Mucosa of rectum (tissue), 2 donors: ENCODE data around the gene NFAT5.
"Not testable (repeated sequence)": the region's sequence is repeated elsewhere in the genome, so short reads cannot be mapped to it uniquely, and the experiment has no call there.

Experiments used
- H3K27ac ChIP-seq, 2 donors: one replicate each; pipeline ENCODE4 v1.7.0; 2013; ENCODE audit warnings: inconsistent platforms in 2 of 2, low read depth in 2 of 2, low read length in 2 of 2
- H3K27me3 ChIP-seq, 2 donors: one replicate each; pipeline ENCODE4 v1.7.0; 2013; ENCODE audit warnings: low read length in 2 of 2; ENCODE audit not compliant: control insufficient read depth in 2 of 2, insufficient read depth in 2 of 2
- H3K36me3 ChIP-seq, 2 donors: one replicate each; pipeline ENCODE4 v1.7.0; 2013; ENCODE audit warnings: low read length in 2 of 2; ENCODE audit not compliant: control insufficient read depth in 2 of 2, insufficient read depth in 2 of 2
- H3K4me1 ChIP-seq, 2 donors: one replicate each; pipeline ENCODE4 v1.7.0; 2013; ENCODE audit warnings: low read length in 2 of 2, mild to moderate bottlenecking in 1 of 2; ENCODE audit not compliant: control insufficient read depth in 2 of 2, insufficient read depth in 2 of 2
- H3K4me3 ChIP-seq, 2 donors: one replicate each; pipeline ENCODE4 v1.7.0; 2013; ENCODE audit warnings: low read length in 2 of 2
- H3K9ac ChIP-seq, 2 donors: one replicate each; pipeline ENCODE4 v1.7.0; 2013; ENCODE audit warnings: low read length in 2 of 2, low read depth in 1 of 2, mild to moderate bottlenecking in 1 of 2
- H3K9me3 ChIP-seq, 2 donors: one replicate each; pipeline ENCODE4 v1.7.0; 2013; ENCODE audit warnings: low read length in 2 of 2; ENCODE audit not compliant: control insufficient read depth in 2 of 2
- donor health status: healthy.
- donor health status: Normal muscosa, but diverticular disease.

The NFAT5 gene

GRCh38 chr16:69566240-69566980 is 644 bp downstream of the NFAT5 start:
- peak overlapping the region; percentile 91 to 98 for H3K9ac ChIP-seq
- no peaks in the 10 kb centered on the region for H3K36me3 ChIP-seq
- no peaks in the 10 kb centered on the region for H3K27me3 ChIP-seq
- peak overlapping the region; percentile 90 to 91 for H3K4me3 ChIP-seq
- H3K4me1 ChIP-seq = peaks cover 14 to 16% of the 10 kb centered on the region in 2 donors
- H3K9me3 ChIP-seq = no peaks in the 10 kb centered on the region
- H3K27ac ChIP-seq = peak overlapping the region; percentile 99

DNA sequence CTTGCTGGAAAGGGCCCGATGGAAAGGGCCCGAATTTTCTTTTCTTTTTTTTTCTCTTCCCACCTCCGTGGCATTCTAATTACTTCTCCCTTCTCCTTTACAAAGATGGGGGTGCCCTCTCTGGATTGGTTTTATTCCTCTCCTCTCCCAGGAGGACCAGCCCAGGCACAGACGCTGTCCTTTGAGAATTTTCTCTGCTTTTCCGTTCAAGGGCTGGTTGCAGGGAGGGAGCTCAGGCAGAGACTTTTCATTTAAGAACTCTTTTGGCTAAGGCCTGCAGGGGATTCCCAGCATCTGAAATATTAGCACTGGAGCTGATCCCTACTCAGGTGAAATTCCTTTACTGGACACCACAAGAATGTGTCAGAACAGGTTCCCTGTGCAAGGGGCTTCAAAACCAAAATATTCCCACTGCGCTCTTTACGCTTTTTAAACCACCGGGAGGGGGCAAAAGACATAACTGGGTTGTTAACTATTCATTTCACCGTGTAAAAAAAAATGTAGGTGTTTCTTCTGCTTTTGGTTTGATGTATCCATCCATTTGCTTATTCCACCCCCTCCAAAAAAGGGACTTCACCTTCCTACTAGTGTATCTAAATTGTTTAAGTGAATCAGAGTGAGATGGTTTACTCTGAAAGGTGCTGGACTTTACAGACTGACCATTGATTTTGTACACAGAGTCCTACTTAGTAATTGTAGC is 1.4 kb downstream of the NFAT5 start:
- H3K9ac ChIP-seq = peak overlapping the region; percentile 91 to 98
- no peaks in the 10 kb centered on the region for H3K9me3 ChIP-seq
- H3K4me3 ChIP-seq = peak overlapping the region; percentile 90 to 91
- peaks cover 14 to 16% of the 10 kb centered on the region in 2 donors for H3K4me1 ChIP-seq
- no peaks in the 10 kb centered on the region for H3K36me3 ChIP-seq
- peak overlapping the region; percentile 99 for H3K27ac ChIP-seq
- H3K27me3 ChIP-seq = no peaks in the 10 kb centered on the region

DNA sequence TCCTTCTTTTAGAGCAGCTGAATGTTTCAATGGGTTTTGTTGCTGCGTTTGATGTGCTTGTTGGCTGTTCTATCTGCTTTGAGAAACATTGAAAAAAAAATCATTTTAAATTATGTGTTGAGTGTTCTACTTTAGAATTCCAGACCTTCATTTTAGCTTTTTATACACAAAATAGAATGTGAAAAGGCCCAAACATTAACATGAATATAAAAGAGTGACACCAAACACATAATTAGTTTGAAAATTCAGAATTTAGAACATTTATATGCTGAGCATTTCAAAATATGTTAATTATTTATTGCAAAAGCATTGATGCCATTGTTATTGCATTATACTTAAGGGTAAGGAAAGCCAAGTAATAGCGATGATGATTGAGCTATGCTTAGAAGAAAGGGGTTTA is 2.9 kb downstream of the NFAT5 start:
- H3K4me3 ChIP-seq = no peak overlapping the region
- no peaks in the 10 kb centered on the region for H3K27me3 ChIP-seq
- H3K4me1 ChIP-seq = peaks cover 14 to 16% of the 10 kb centered on the region in 2 donors
- H3K9me3 ChIP-seq = no peaks in the 10 kb centered on the region
- no peaks in the 10 kb centered on the region for H3K36me3 ChIP-seq
- no peak overlapping the region for H3K27ac ChIP-seq
- H3K9ac ChIP-seq = no peak overlapping the region

GRCh38 chr16:69578771-69579170 is 13.0 kb downstream of the NFAT5 start:
- H3K27ac ChIP-seq, H3K9me3 ChIP-seq, H3K4me1 ChIP-seq, H3K27me3 ChIP-seq, H3K36me3 ChIP-seq, H3K9ac ChIP-seq, H3K4me3 ChIP-seq: not testable (repeated sequence)

DNA sequence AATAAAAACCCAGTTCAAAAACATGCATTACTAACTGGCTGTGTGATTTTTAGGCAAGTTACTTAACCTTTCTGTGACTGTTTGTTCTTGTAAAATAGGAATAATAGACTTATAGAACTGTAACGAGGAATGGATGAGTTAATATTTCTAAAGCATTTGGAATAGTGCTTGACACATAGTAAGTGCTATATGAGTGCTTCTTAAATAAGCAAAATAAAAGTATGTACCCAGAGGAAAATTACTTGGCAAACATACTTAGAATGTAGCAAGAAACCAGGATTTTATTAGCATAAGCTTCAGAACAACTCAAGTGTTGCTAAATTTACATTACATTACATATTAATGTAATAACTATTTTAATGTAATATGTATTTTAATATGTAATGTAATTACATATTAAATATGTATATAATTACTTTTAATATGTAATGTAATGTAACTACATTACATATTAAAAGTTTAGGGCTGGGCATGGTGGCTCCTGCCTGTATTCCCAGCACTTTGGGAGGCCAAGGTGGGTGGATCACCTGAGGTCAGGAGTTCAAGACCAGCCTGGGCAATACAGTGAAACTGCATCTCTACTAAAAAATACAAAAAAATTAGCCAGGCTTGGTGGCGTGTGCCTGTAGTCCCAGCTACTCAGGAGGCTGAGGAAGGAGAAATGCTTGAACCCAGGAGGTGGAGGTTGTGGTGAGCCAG is 14.2 kb downstream of the NFAT5 start:
- Histone ChIP-seq H3K4me1 (no peaks in the 10 kb centered on the region), H3K9ac (no peak overlapping the region), H3K27ac (no peak overlapping the region), H3K9me3 (no peaks in the 10 kb centered on the region), H3K4me3 (no peak overlapping the region), H3K36me3 (no peaks in the 10 kb centered on the region), H3K27me3 (no peaks in the 10 kb centered on the region)

- Histone ChIP-seq H3K4me1 (no peaks in the 10 kb centered on the region), H3K4me3 (no peak overlapping the region), H3K27ac (no peak overlapping the region), H3K27me3 (no peaks in the 10 kb centered on the region), H3K9ac (no peak overlapping the region), H3K36me3 (no peaks in the 10 kb centered on the region), H3K9me3 (no peaks in the 10 kb centered on the region)
These were observed 15.5 kb downstream of the NFAT5 start for GRCh38 chr16:69581297-69581696.

- H3K4me3 ChIP-seq, H3K9ac ChIP-seq, H3K36me3 ChIP-seq, H3K4me1 ChIP-seq, H3K9me3 ChIP-seq, H3K27ac ChIP-seq, H3K27me3 ChIP-seq: not testable (repeated sequence)
These were observed 18.7 kb downstream of the NFAT5 start for GRCh38 chr16:69584493-69584892.

DNA sequence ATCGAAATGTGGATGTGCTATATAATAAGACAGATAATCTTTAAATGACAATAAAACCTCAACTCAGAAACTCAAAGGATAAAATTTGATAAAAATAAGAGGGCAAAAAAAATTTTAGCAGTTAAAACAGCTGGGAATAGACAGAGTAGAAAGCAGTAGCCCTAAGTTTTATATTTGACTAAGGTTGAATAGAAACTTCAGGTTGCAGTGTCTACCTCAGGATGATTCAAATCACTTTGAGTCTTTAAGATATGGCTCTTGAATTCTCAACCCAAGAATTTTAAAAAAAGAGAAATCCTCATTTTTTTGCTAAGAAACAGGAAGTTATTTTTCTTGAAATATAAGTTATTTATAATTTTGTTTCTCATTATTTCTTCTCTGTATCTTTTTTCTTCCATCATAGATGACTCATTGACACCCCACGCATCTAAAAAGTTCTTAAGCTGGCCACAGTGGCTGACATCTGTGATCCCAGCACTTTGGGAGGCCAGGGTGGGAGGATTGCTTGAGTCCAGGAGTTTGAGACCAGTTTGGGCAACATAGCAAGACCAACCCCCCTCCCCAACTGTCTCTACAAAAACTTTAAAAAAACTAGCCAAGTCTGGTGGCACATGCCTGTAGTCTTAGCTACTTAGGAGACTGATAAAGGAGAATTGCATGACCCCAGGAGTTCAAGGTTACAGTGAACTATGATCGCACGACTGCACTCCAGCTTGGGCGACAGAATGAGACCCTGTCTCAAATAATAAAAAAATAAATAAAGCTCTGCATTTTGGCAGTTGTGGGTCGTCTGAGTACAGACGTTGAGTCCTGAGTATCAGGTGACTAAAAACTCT is 23.9 kb downstream of the NFAT5 start:
- Histone ChIP-seq H3K27me3 (no peaks in the 10 kb centered on the region), H3K9ac (no peak overlapping the region), H3K36me3 (no peaks in the 10 kb centered on the region), H3K27ac (no peak overlapping the region), H3K9me3 (no peaks in the 10 kb centered on the region), H3K4me1 (no peaks in the 10 kb centered on the region), H3K4me3 (no peak overlapping the region)

DNA sequence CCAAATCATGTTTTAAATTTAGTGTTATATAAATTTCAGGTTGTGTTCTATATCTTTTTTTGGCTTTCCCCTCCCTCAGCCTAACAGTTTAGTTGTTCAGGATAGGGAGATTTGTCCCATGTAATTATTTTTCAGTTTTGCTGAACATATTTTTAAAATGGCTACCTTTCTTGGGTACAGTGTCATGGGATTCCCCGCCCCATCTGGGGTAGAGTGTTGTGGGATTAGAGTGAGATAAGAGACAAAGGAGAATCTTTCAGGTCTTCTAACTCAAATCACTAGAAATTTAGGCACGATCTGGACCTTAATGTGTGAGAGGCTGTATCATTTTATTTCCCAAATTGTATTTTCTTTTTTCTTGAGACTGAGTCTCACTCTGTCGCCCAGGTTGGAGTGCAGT is 24.8 kb downstream of the NFAT5 start:
- Histone ChIP-seq H3K36me3 (no peaks in the 10 kb centered on the region), H3K9ac (no peak overlapping the region), H3K9me3 (no peaks in the 10 kb centered on the region), H3K4me1 (no peaks in the 10 kb centered on the region), H3K27ac (no peak overlapping the region), H3K4me3 (no peak overlapping the region), H3K27me3 (no peaks in the 10 kb centered on the region)
